Measurements from ENCODE around the gene MAPK14.

DNA sequence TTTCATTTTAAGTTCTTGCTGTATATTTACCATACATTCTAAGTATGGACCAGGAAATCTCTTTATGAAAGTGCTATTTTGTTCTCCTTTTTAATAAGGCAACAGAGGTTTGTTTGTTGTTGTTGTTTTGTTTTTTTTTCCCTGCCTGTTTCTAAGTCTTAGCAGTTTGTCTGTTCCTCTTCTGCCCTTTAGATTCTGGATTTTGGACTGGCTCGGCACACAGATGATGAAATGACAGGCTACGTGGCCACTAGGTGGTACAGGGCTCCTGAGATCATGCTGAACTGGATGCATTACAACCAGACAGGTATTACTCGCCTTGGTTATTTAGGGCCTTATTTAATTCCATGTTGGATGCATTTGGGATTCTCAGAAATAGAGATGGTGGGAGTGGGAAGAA lies 48.0 kb downstream of the MAPK14 start:
- TF ChIP-seq, protein P1, sequence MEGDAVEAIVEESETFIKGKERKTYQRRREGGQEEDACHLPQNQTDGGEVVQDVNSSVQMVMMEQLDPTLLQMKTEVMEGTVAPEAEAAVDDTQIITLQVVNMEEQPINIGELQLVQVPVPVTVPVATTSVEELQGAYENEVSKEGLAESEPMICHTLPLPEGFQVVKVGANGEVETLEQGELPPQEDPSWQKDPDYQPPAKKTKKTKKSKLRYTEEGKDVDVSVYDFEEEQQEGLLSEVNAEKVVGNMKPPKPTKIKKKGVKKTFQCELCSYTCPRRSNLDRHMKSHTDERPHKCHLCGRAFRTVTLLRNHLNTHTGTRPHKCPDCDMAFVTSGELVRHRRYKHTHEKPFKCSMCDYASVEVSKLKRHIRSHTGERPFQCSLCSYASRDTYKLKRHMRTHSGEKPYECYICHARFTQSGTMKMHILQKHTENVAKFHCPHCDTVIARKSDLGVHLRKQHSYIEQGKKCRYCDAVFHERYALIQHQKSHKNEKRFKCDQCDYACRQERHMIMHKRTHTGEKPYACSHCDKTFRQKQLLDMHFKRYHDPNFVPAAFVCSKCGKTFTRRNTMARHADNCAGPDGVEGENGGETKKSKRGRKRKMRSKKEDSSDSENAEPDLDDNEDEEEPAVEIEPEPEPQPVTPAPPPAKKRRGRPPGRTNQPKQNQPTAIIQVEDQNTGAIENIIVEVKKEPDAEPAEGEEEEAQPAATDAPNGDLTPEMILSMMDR (IDR thresholded peaks at IDR 0.05; ENCODE audit: insufficient read depth, low read depth, low read length) = no peak
- TF ChIP-seq EZH2 (IDR thresholded peaks at IDR 0.05; ENCODE audit: insufficient read depth, low read length) = no peak
